RWPE1 (cell line): ENCODE results near the gene ARFIP1.

Experiments
- CTCF ChIA-PET: fragments of 350-600 bp; sonication (Branson Sonifier 250); formaldehyde crosslinking; extraction: SDS; loops from one replicate; lab custom pipeline; 2021; lab: Yijun Ruan, JAX
- POLR2A ChIA-PET: fragments of 400-600 bp; formaldehyde crosslinking; extraction: SDS; loops from one replicate; lab custom pipeline; 2020; ENCODE audit warnings: antibody characterized with exemption; ENCODE audit not compliant: low non-redundant PET; lab: Yijun Ruan, JAX
- DNase-seq: peaks from one replicate; pipeline ENCODE4 v3.0.0; 2012; ENCODE audit warnings: low spot score
- H3K27ac ChIP-seq: fragments of 450-650 bp; 2 replicates; pipeline ENCODE4 v1.5.1; 2017
- CTCF ChIP-seq: fragments of 450-650 bp; conservative IDR thresholded peaks from 2 replicates; pipeline ENCODE4 v1.5.1; 2017; ENCODE audit warnings: low read depth, mild to moderate bottlenecking

Gene ARFIP1

GRCh38 chr4:152881974-152882373 lies 102.2 kb downstream of the ARFIP1 start:
- CTCF ChIA-PET, result no interaction called here

GRCh38 chr4:152885185-152885584 lies 105.4 kb downstream of the ARFIP1 start:
- H3K27ac ChIP-seq, result no peak overlapping the region
- no peak for TF ChIP-seq CTCF
- CTCF ChIA-PET, result interaction anchor here (0.7 kb wide), 1 partner anchor 900 kb away, joined by 3 read pairs; no protein-coding TSS in a partner anchor
- POLR2A ChIA-PET, result no interaction called here
- DNase-seq, result no peak

More at GRCh38 chr4:152881974-152882373, 102.2 kb downstream of the ARFIP1 start:
- no peak overlapping the region for H3K27ac ChIP-seq
- TF ChIP-seq CTCF, result no peak
- POLR2A ChIA-PET, result no interaction called here
- DNase-seq, result no peak

DNA sequence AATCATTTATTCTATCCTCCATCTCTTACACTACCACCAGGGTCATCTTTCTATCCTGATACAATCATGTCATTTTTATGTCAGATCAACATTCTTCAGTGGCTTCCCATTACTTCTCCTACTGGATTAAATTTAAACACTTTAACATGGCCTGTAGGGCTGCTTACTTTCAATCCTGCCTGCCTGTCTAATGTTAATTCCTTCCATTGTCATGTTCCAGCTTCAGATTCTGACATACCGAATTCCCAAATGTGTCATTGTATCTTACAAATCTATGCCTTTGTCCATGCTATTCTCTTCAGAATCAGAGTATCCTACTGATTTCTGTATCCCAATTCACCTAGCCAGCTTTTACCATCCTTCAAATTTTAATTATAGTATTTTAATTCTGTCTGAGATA lies 106.4 kb downstream of the ARFIP1 start:
- POLR2A ChIA-PET, result no interaction called here

GRCh38 chr4:152887981-152888380 lies 108.2 kb downstream of the ARFIP1 start:
- ChIA-PET CTCF (no interaction called here), POLR2A (no interaction called here)
- H3K27ac ChIP-seq, result no peak overlapping the region
- no peak for TF ChIP-seq CTCF
- no peak for DNase-seq

More for the DNA sequence above, 106.4 kb downstream of the ARFIP1 start:
- TF ChIP-seq CTCF, result no peak
- CTCF ChIA-PET, result no interaction called here
- DNase-seq, result no peak
- no peak overlapping the region for H3K27ac ChIP-seq

DNA sequence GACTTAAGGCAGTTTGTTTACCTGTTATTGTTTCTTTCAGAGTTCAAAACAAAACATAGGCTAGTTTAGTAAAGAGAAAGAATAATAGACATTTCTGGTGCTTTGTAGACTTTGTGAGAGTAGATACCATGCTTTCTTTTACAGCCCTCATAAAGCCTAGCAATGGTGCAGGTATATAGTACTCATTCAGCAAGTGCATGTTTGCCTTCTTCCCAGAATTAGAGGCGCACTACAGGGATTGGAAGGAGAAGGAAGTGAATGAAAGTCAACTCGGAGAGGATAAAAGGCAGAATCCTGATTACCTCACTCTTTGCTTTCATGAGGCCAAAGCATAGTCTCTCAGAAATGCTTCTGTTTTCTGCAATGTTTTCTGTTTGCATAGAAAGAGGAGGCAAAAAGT lies 113.2 kb downstream of the ARFIP1 start:
- DNase-seq, result no peak
- POLR2A ChIA-PET, result no interaction called here
- no peak for TF ChIP-seq CTCF
- CTCF ChIA-PET, result interaction anchor here (0.6 kb wide), 1 partner anchor 79 kb away, joined by 3 read pairs; no protein-coding TSS in a partner anchor
- no peak overlapping the region for H3K27ac ChIP-seq

GRCh38 chr4:152894673-152895072 lies 114.9 kb downstream of the ARFIP1 start:
- CTCF ChIA-PET, result no interaction called here
- TF ChIP-seq CTCF, result no peak
- no peak overlapping the region for H3K27ac ChIP-seq
- POLR2A ChIA-PET, result no interaction called here
- peak; percentile 50 for DNase-seq
